H1 (cell line): ENCODE results near the gene WDR7. TPM values are rescaled to one million over a fixed set of nuclear protein-coding genes. Genes with fewer than 3 reads are reported as not detected.

ENCODE experiments used
- CTCF ChIA-PET: fragments of 300-600 bp; sonication (Branson Sonifier 250); formaldehyde crosslinking; loops from one replicate; lab custom pipeline; 2021; ENCODE audit not compliant: partially characterized antibody; lab: Charles Lee
- POLR2A ChIA-PET: fragments of 300-600 bp; sonication (Branson Sonifier 250); formaldehyde crosslinking; loops from one replicate; lab custom pipeline; 2021; ENCODE audit warnings: inconsistent platforms; ENCODE audit not compliant: partially characterized antibody; lab: Charles Lee
- DNase-seq, 2 experiments: peaks; one replicate each; pipeline versions ENCODE4 v3.0.0 to v3.0.0-alpha.2; 2010 to 2022; ENCODE audit warnings: low spot score in 2 of 2, low read depth in 1 of 2, mixed read lengths in 1 of 2
- FAIRE-seq: peaks from 2 replicates; lab custom pipeline; 2011; peaks lifted over from hg19 to GRCh38; lab: Jason Lieb, UNC
- H2AFZ ChIP-seq: 2 replicates; pipeline ENCODE4 v1.8.1; 2012; ENCODE audit warnings: low read length, inconsistent platforms
- H2AK5ac ChIP-seq: 2 replicates; pipeline ENCODE4 v1.6.1; 2013; ENCODE audit warnings: low read depth, low read length
- H2BK120ac ChIP-seq: replicated peaks from 2 replicates; pipeline ENCODE3; 2013; ENCODE audit warnings: low read depth, low read length, inconsistent platforms
- H2BK12ac ChIP-seq: 2 replicates; pipeline ENCODE4 v1.6.1; 2013; ENCODE audit warnings: low read depth, low read length
- H2BK15ac ChIP-seq: 2 replicates; pipeline ENCODE4 v1.6.1; 2013; ENCODE audit warnings: low read length
- H2BK20ac ChIP-seq: 2 replicates; pipeline ENCODE4 v1.6.1; 2013; ENCODE audit warnings: low read length
- H2BK5ac ChIP-seq: 2 replicates; pipeline ENCODE4 v1.6.1; 2013; ENCODE audit warnings: low read depth, low read length
- H3K14ac ChIP-seq: 2 replicates; pipeline ENCODE4 v1.6.1; 2013; ENCODE audit warnings: inconsistent platforms; ENCODE audit not compliant: insufficient read length
- H3K18ac ChIP-seq: 2 replicates; pipeline ENCODE4 v1.6.1; 2013; ENCODE audit warnings: low read length; ENCODE audit errors: extremely low read depth
- H3K23ac ChIP-seq: 2 replicates; pipeline ENCODE4 v1.6.1; 2013; ENCODE audit warnings: inconsistent platforms; ENCODE audit not compliant: insufficient read length
- H3K23me2 ChIP-seq: 2 replicates; pipeline ENCODE4 v1.6.1; 2013; ENCODE audit warnings: low read depth, low read length
- H3K27ac ChIP-seq: 2 replicates; pipeline ENCODE4 v1.6.1; 2011; ENCODE audit warnings: low read depth, low read length, inconsistent platforms
- H3K27me3 ChIP-seq, 4 experiments: replicated peaks in 1 of 4; 1 replicate in 1 of 4; 2 replicates in 3 of 4; pipeline versions ENCODE4 v1.6.1 to v1.8.1; 2011 to 2013; ENCODE audit warnings: low read length in 3 of 4, mild to moderate bottlenecking in 3 of 4, inconsistent platforms in 2 of 4, mixed read lengths in 2 of 4, moderate library complexity in 1 of 4; ENCODE audit not compliant: control insufficient read depth in 3 of 4, insufficient read depth in 3 of 4; ENCODE audit errors: extremely low read depth in 1 of 4
- H3K36me3 ChIP-seq, 4 experiments: 2 replicates each; pipeline versions ENCODE4 v1.6.1 to v1.8.1; 2011 to 2013; ENCODE audit warnings: mild to moderate bottlenecking in 4 of 4, low read length in 3 of 4, moderate library complexity in 2 of 4, control low read depth in 1 of 4, inconsistent platforms in 1 of 4; ENCODE audit not compliant: insufficient read depth in 4 of 4, control insufficient read depth in 2 of 4
- H3K4ac ChIP-seq: replicated peaks from 2 replicates; pipeline ENCODE3; 2013; ENCODE audit warnings: low read length, low read depth, mixed read lengths, inconsistent platforms; ENCODE audit not compliant: insufficient read length
- H3K4me1 ChIP-seq, 4 experiments: replicated peaks in 1 of 4; 1 replicate in 1 of 4; 2 replicates in 3 of 4; pipeline versions ENCODE4 v1.6.1 to v1.8.1; 2011 to 2013; ENCODE audit warnings: low read length in 3 of 4, inconsistent platforms in 2 of 4, mixed read lengths in 1 of 4; ENCODE audit not compliant: insufficient read depth in 4 of 4, control insufficient read depth in 3 of 4
- H3K4me2 ChIP-seq, 2 experiments: 2 replicates each; pipeline versions ENCODE4 v1.6.1 to v1.8.1; 2011 to 2013; ENCODE audit warnings: low read depth in 2 of 2, low read length in 2 of 2, control low read depth in 1 of 2, inconsistent platforms in 1 of 2, mild to moderate bottlenecking in 1 of 2; ENCODE audit not compliant: insufficient read depth in 1 of 2
- H3K4me3 ChIP-seq, 4 experiments: fragments of 200-600, 300-600 bp in 1 of 4; sonication (generic), shearing (Covaris generic), sonication (Bioruptor Twin) in 1 of 4; 2 replicates each; pipeline versions ENCODE4 v1.5.1 to v1.8.1; 2011 to 2016; ENCODE audit warnings: low read length in 4 of 4, low read depth in 3 of 4, control low read depth in 2 of 4, inconsistent platforms in 2 of 4, mild to moderate bottlenecking in 2 of 4, mixed read lengths in 1 of 4, moderate library complexity in 1 of 4; ENCODE audit not compliant: insufficient read depth in 2 of 4; ENCODE audit errors: extremely low read depth in 1 of 4
- H3K56ac ChIP-seq: replicated peaks from 2 replicates; pipeline ENCODE3; 2013; ENCODE audit warnings: low read depth, mild to moderate bottlenecking, mixed read lengths, low read length, inconsistent platforms; ENCODE audit not compliant: insufficient read length
- H3K79me1 ChIP-seq: 2 replicates; pipeline ENCODE4 v1.6.1; 2013; ENCODE audit warnings: low read depth, low read length, control low read depth
- H3K79me2 ChIP-seq, 2 experiments: 2 replicates each; pipeline versions ENCODE4 v1.6.1 to v1.8.1; 2012 to 2013; ENCODE audit warnings: low read length in 2 of 2, mild to moderate bottlenecking in 2 of 2, inconsistent platforms in 1 of 2; ENCODE audit not compliant: insufficient read depth in 2 of 2, control insufficient read depth in 1 of 2
- H3K9ac ChIP-seq, 4 experiments: replicated peaks in 1 of 4; 1 replicate in 1 of 4; 2 replicates in 3 of 4; pipeline versions ENCODE4 v1.6.1 to v1.8.1; 2011 to 2013; ENCODE audit warnings: low read depth in 3 of 4, low read length in 3 of 4, control low read depth in 2 of 4, mild to moderate bottlenecking in 2 of 4, moderate library complexity in 2 of 4, inconsistent platforms in 1 of 4; ENCODE audit errors: extremely low read depth in 1 of 4
- H3K9me3 ChIP-seq, 2 experiments: 2 replicates each; pipeline versions ENCODE4 v1.6.1 to v1.8.1; 2012 to 2013; ENCODE audit warnings: mild to moderate bottlenecking in 2 of 2, moderate library complexity in 2 of 2, control low read depth in 1 of 2, inconsistent platforms in 1 of 2, low read depth in 1 of 2, low read length in 1 of 2, mixed read lengths in 1 of 2; ENCODE audit not compliant: insufficient read depth in 2 of 2
- H4K20me1 ChIP-seq, 2 experiments: replicated peaks in 1 of 2; 2 replicates each; pipeline versions ENCODE3 to v1.8.1; 2011 to 2013; ENCODE audit warnings: inconsistent platforms in 2 of 2, low read length in 2 of 2, mild to moderate bottlenecking in 1 of 2; ENCODE audit not compliant: insufficient read depth in 2 of 2, control insufficient read depth in 1 of 2
- H4K5ac ChIP-seq: 2 replicates; pipeline ENCODE4 v1.6.1; 2013; ENCODE audit warnings: low read length, low read depth, mixed read lengths, inconsistent platforms; ENCODE audit not compliant: insufficient read length
- H4K8ac ChIP-seq: 2 replicates; pipeline ENCODE4 v1.8.0; 2013; ENCODE audit warnings: mild to moderate bottlenecking, moderate library complexity, low read length, inconsistent platforms; ENCODE audit not compliant: insufficient read depth; ENCODE audit errors: extremely low read depth
- H4K91ac ChIP-seq: replicated peaks from 2 replicates; pipeline ENCODE3; 2013; ENCODE audit warnings: low read length, mixed read lengths, inconsistent platforms; ENCODE audit not compliant: insufficient read length
- EGR1 ChIP-seq: IDR thresholded peaks from 2 replicates; pipeline ENCODE4 v1.6.1; 2011; ENCODE audit warnings: low read depth, low read length, borderline replicate concordance
- HDAC2 ChIP-seq, 2 experiments: fragments of 300-600 bp in 1 of 2; sonication (generic) in 1 of 2; IDR thresholded peaks; 2 replicates each; pipeline ENCODE4 v1.6.1; 2011 to 2012; ENCODE audit warnings: low read depth in 2 of 2, low read length in 2 of 2, mild to moderate bottlenecking in 2 of 2, moderate library complexity in 2 of 2, borderline replicate concordance in 1 of 2, inconsistent platforms in 1 of 2
- NRF1 ChIP-seq: IDR thresholded peaks from 2 replicates; pipeline ENCODE4 v1.6.1; 2011; ENCODE audit warnings: mild to moderate bottlenecking, low read depth, low read length, improper control_type of control experiment
- PHF8 ChIP-seq: fragments of 200-600 bp; sonication (generic); conservative IDR thresholded peaks from 2 replicates; pipeline ENCODE4 v1.7.1; 2012; ENCODE audit warnings: low read depth, mild to moderate bottlenecking, inconsistent platforms, low read length, moderate library complexity
- WGBS, 2 experiments: shearing (Covaris generic) in 1 of 2; methylation state at CpG; one replicate each; pipeline versions ENCODE4 v1.1.6 to v1.1.7; 2013 to 2015; ENCODE audit warnings: low lambda C conversion rate in 2 of 2, mixed read lengths in 2 of 2, inconsistent platforms in 1 of 2, low coverage in 1 of 2, missing lambda C conversion rate in 1 of 2; ENCODE audit not compliant: insufficient replicate concordance in 2 of 2, insufficient coverage in 1 of 2, insufficient read length in 1 of 2; ENCODE audit errors: extremely low coverage in 1 of 2, missing lambda C conversion rate in 1 of 2; 5-methylcytosine and 5-hydroxymethylcytosine counted together
- polyA plus RNA-seq, 7 experiments: library from polyadenylated mRNA; depleted of rRNA in 3 of 7; stranded (reverse) in 5 of 7; unstranded in 2 of 7; fragments of >200 nt in 5 of 7; fragments of 200-250 nt in 2 of 7; gene quantifications; 1 replicate in 5 of 7; 2 replicates in 1 of 7; 4 replicates in 1 of 7; pipeline versions ENCODE4 v1.2.1 to v1.2.3, GENCODE V29; 2011 to 2013; ENCODE audit warnings: missing spikeins in 2 of 7, mixed read lengths in 2 of 7
- total RNA-seq: library from RNA; stranded (reverse); fragmentation: NEBNext Ultra II Directional; extraction: Animal tissue kit (Norgen Biotek cat#: 25700); gene quantifications from 2 replicates; pipeline ENCODE4 v1.2.1, GENCODE V29; 2021
- TF ChIP-seq, protein P1 (sequence below): IDR thresholded peaks from 2 replicates; pipeline ENCODE4 v1.6.1; 2012; ENCODE audit warnings: low read length, inconsistent platforms
- TF ChIP-seq, protein P2 (sequence below), 3 experiments: IDR thresholded peaks; 1 replicate in 2 of 3; 2 replicates in 1 of 3; pipeline versions ENCODE4 v1.5.1 to v1.6.1; 2011; ENCODE audit warnings: low read length in 3 of 3, mild to moderate bottlenecking in 3 of 3, inconsistent platforms in 2 of 3, low read depth in 1 of 3, moderate library complexity in 1 of 3; ENCODE audit not compliant: insufficient read depth in 1 of 3; ENCODE audit errors: control extremely low read depth in 1 of 3

Gene WDR7
- total and polyA plus RNA-seq, 2 of the 8 experiments (the other 6 are each of a cell fraction or from before 2014, with no cell fraction given), result 5.5 to 15.2 TPM

DNA sequence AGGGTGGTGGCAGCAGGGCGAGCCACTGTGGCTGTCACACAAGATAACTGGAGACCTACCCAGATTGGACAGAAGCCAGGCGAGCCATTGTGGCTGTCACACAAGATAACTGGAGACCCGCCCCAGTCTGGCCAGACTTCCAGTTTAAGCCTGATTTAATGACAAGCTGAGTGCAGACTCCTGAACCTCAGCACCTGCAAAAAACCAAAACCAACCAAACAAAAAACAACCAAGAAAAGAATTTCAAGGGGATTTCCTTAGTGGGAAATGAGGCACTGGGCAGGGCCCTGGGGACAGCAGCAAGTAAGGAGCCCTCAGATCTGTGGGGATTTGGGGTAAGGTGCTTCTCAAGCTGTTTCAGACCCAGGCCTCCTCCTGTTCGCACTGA, 400.5 kb downstream of the WDR7 start:
- ChIA-PET POLR2A (interaction anchor here (1.0 kb wide), 1 partner anchor 11 kb away, joined by 6 read pairs; no protein-coding TSS in a partner anchor), CTCF (interaction anchor here (0.7 to 2.5 kb wide), 4 partner anchors 15 to 395 kb away, joined by 3 to 8 read pairs (median 4); no protein-coding TSS in a partner anchor)
- Histone ChIP-seq H3K79me2 (no peaks in the 10 kb centered on the region), H3K36me3 (no peaks in the 10 kb centered on the region), H4K8ac (no peak overlapping the region), H3K9ac (no peak overlapping the region), H2BK15ac (no peak overlapping the region), H3K23me2 (no peaks in the 10 kb centered on the region), H3K27me3 (no peaks in the 10 kb centered on the region), H3K4me1 (peaks cover 0 to 2% (median 0%) of the 10 kb centered on the region in 4 experiments; a peak in 3 of 7 replicates), H2AFZ (no peak overlapping the region), H2AK5ac (no peak overlapping the region), H2BK120ac (no peak overlapping the region), H4K5ac (no peak overlapping the region), H3K4me2 (no peak overlapping the region), H3K18ac (no peak overlapping the region), H3K14ac (no peak overlapping the region), H2BK12ac (no peak overlapping the region), H3K4me3 (no peak overlapping the region), H3K9me3 (peaks cover 0 to 2% of the 10 kb centered on the region in 2 experiments; a peak in 1 of 4 replicates), H4K20me1 (no peaks in the 10 kb centered on the region), H3K4ac (no peak overlapping the region), H3K27ac (no peak overlapping the region), H4K91ac (no peak overlapping the region), H2BK5ac (no peak overlapping the region), H3K79me1 (no peaks in the 10 kb centered on the region), H3K23ac (no peak overlapping the region), H3K56ac (no peak overlapping the region), H2BK20ac (no peak overlapping the region)
- TF ChIP-seq, protein P1, sequence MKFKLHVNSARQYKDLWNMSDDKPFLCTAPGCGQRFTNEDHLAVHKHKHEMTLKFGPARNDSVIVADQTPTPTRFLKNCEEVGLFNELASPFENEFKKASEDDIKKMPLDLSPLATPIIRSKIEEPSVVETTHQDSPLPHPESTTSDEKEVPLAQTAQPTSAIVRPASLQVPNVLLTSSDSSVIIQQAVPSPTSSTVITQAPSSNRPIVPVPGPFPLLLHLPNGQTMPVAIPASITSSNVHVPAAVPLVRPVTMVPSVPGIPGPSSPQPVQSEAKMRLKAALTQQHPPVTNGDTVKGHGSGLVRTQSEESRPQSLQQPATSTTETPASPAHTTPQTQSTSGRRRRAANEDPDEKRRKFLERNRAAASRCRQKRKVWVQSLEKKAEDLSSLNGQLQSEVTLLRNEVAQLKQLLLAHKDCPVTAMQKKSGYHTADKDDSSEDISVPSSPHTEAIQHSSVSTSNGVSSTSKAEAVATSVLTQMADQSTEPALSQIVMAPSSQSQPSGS, result no peak
- TF ChIP-seq, protein P2, sequence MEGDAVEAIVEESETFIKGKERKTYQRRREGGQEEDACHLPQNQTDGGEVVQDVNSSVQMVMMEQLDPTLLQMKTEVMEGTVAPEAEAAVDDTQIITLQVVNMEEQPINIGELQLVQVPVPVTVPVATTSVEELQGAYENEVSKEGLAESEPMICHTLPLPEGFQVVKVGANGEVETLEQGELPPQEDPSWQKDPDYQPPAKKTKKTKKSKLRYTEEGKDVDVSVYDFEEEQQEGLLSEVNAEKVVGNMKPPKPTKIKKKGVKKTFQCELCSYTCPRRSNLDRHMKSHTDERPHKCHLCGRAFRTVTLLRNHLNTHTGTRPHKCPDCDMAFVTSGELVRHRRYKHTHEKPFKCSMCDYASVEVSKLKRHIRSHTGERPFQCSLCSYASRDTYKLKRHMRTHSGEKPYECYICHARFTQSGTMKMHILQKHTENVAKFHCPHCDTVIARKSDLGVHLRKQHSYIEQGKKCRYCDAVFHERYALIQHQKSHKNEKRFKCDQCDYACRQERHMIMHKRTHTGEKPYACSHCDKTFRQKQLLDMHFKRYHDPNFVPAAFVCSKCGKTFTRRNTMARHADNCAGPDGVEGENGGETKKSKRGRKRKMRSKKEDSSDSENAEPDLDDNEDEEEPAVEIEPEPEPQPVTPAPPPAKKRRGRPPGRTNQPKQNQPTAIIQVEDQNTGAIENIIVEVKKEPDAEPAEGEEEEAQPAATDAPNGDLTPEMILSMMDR (IDR thresholded peaks at IDR 0.05; ENCODE audit: control extremely low read depth in 1 of 3, insufficient read depth in 1 of 3, low read depth in 1 of 3, low read length in 3 of 3), result no peak
- TF ChIP-seq EGR1 (no peak), HDAC2 (IDR thresholded peaks at IDR 0.05; ENCODE audit: borderline replicate concordance in 1 of 2, low read depth in 2 of 2, low read length in 2 of 2) (no peak), PHF8 (no peak), NRF1 (no peak)
- FAIRE-seq (no peak), DNase-seq (no peak)
- 91% methylated on average over 4 of the region's 4 CpGs; no CpG with 5 or more reads in 1 of the 2 experiments for WGBS, 2 experiments
